Astrocyte (in vitro differentiated cells and primary cell): ENCODE results near the gene BRMS1L. TPM values are rescaled to one million over a fixed set of nuclear protein-coding genes. Genes with fewer than 3 reads are reported as not detected.

Source experiments
- DNase-seq: peaks from one replicate; pipeline ENCODE4 v3.0.0-alpha.2; 2010; ENCODE audit warnings: low read depth
- FAIRE-seq: peaks from 2 replicates; lab custom pipeline; 2011; peaks lifted over from hg19 to GRCh38; lab: Jason Lieb, UNC
- H2AFZ ChIP-seq: 2 replicates; pipeline ENCODE4 v1.6.0; 2012; ENCODE audit warnings: low read depth, low read length, inconsistent platforms
- H3K27ac ChIP-seq: 2 replicates; pipeline ENCODE4 v1.5.1; 2011; ENCODE audit warnings: low read depth, low read length, inconsistent platforms
- H3K27me3 ChIP-seq: 2 replicates; pipeline ENCODE4 v1.6.0; 2011; ENCODE audit warnings: low read length, inconsistent platforms; ENCODE audit not compliant: insufficient read depth
- H3K36me3 ChIP-seq: 2 replicates; pipeline ENCODE4 v1.5.1; 2011; ENCODE audit warnings: low read length, inconsistent platforms; ENCODE audit not compliant: insufficient read depth
- H3K4me1 ChIP-seq: 2 replicates; pipeline ENCODE4 v1.5.1; 2011; ENCODE audit warnings: low read length, inconsistent platforms; ENCODE audit not compliant: insufficient read depth
- H3K4me2 ChIP-seq: 2 replicates; pipeline ENCODE4 v1.6.0; 2012; ENCODE audit warnings: low read length, inconsistent platforms
- H3K4me3 ChIP-seq: 2 replicates; pipeline ENCODE4 v1.5.1; 2011; ENCODE audit warnings: low read depth, mild to moderate bottlenecking, low read length, inconsistent platforms; ENCODE audit not compliant: insufficient read depth
- H3K79me2 ChIP-seq: 2 replicates; pipeline ENCODE4 v1.6.0; 2012; ENCODE audit warnings: mild to moderate bottlenecking, low read length, inconsistent platforms; ENCODE audit not compliant: insufficient read depth
- H3K9ac ChIP-seq: 2 replicates; pipeline ENCODE4 v1.6.0; 2012; ENCODE audit warnings: mild to moderate bottlenecking, low read length, inconsistent platforms
- H3K9me3 ChIP-seq: 2 replicates; pipeline ENCODE4 v1.5.1; 2012; ENCODE audit warnings: low read depth, mild to moderate bottlenecking, low read length, inconsistent platforms; ENCODE audit not compliant: insufficient read depth
- H4K20me1 ChIP-seq: 2 replicates; pipeline ENCODE4 v1.6.0; 2012; ENCODE audit warnings: low read length, inconsistent platforms; ENCODE audit not compliant: insufficient read depth
- H3K27ac Mint-ChIP-seq: one replicate; pipeline ENCODE4 v1.8.0; 2021; ENCODE audit warnings: mild to moderate bottlenecking, mixed read lengths; ENCODE audit not compliant: unreplicated experiment
- H3K27me3 Mint-ChIP-seq: one replicate; pipeline ENCODE4 v1.8.0; 2021; ENCODE audit warnings: low read depth, mixed read lengths; ENCODE audit not compliant: unreplicated experiment
- H3K36me3 Mint-ChIP-seq: one replicate; pipeline ENCODE4 v1.8.0; 2021; ENCODE audit warnings: low read depth, mixed read lengths; ENCODE audit not compliant: unreplicated experiment
- H3K4me1 Mint-ChIP-seq: one replicate; pipeline ENCODE4 v1.8.0; 2021; ENCODE audit warnings: low read depth, mixed read lengths; ENCODE audit not compliant: unreplicated experiment
- H3K4me3 Mint-ChIP-seq: one replicate; pipeline ENCODE4 v1.8.0; 2021; ENCODE audit warnings: mild to moderate bottlenecking, moderate library complexity, mixed read lengths; ENCODE audit not compliant: unreplicated experiment
- H3K9me3 Mint-ChIP-seq: one replicate; pipeline ENCODE4 v1.8.0; 2021; ENCODE audit warnings: mild to moderate bottlenecking, mixed read lengths; ENCODE audit not compliant: unreplicated experiment
- CTCF ChIP-seq: IDR thresholded peaks from 2 replicates; pipeline ENCODE4 v1.5.1; 2011; ENCODE audit warnings: low read depth, mild to moderate bottlenecking, inconsistent platforms, low read length, moderate library complexity; ENCODE audit not compliant: insufficient read depth
- EZH2 ChIP-seq: IDR thresholded peaks from 2 replicates; pipeline ENCODE4 v1.6.1; 2012; ENCODE audit warnings: mild to moderate bottlenecking, low read length, inconsistent platforms; ENCODE audit not compliant: insufficient read depth
- total RNA-seq: library from RNA; stranded (reverse); gene quantifications from 2 replicates; pipeline ENCODE4 v1.2.1, GENCODE V29; 2021

BRMS1L gene
- total RNA-seq, 1 donor from 2014 or later: 12.0 TPM

DNA sequence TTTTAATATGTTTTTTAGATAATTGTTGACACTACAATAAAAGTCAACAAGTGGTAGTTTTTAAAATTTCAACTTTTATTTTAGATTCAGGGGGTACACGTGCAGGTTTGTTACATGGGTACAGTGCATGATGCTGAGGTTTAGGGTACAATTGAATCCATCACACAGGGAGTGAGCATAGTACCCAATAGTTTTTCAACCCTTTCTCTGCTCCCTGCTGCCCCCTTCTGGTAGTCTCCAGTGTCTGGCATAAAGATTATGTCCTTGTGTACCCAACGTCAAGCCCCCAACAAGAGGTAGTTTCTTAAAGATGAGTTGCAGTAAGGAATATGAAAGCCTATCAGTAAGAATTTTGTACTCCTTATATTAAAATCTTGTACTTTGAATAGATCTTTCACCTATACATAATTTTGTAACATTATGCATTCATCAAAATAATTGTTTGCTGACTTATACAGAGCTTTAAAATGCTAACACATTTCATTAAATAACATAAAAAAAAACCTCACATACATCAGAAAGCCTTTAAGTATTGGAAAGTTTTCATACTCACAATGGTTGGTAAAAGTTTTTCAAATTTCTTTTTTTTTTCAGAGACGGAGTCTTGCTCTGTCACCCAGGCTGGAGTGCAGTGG is 11.7 kb upstream of the BRMS1L start:
- no peaks in the 10 kb centered on the region for H3K4me1 ChIP-seq
- no peak overlapping the region for H3K4me2 ChIP-seq
- H3K27me3 Mint-ChIP-seq: no peaks in the 10 kb centered on the region
- no peaks in the 10 kb centered on the region for H3K4me1 Mint-ChIP-seq
- FAIRE-seq (no peak), DNase-seq (peak; percentile 8)
- no peaks in the 10 kb centered on the region for H3K79me2 ChIP-seq
- H3K27me3 ChIP-seq: no peaks in the 10 kb centered on the region
- H3K36me3 Mint-ChIP-seq: no peaks in the 10 kb centered on the region
- no peaks in the 10 kb centered on the region for H4K20me1 ChIP-seq
- H3K9me3 ChIP-seq: no peaks in the 10 kb centered on the region
- TF ChIP-seq EZH2: no peak
- peak; percentile 74 for TF ChIP-seq CTCF
- H3K36me3 ChIP-seq: no peaks in the 10 kb centered on the region
- no peak overlapping the region for H3K9ac ChIP-seq
- H3K27ac ChIP-seq: no peak overlapping the region
- no peak overlapping the region for H3K27ac Mint-ChIP-seq
- H3K4me3 ChIP-seq: no peak overlapping the region
- no peak overlapping the region for H3K4me3 Mint-ChIP-seq
- H2AFZ ChIP-seq: no peak overlapping the region
- no peaks in the 10 kb centered on the region for H3K9me3 Mint-ChIP-seq

DNA sequence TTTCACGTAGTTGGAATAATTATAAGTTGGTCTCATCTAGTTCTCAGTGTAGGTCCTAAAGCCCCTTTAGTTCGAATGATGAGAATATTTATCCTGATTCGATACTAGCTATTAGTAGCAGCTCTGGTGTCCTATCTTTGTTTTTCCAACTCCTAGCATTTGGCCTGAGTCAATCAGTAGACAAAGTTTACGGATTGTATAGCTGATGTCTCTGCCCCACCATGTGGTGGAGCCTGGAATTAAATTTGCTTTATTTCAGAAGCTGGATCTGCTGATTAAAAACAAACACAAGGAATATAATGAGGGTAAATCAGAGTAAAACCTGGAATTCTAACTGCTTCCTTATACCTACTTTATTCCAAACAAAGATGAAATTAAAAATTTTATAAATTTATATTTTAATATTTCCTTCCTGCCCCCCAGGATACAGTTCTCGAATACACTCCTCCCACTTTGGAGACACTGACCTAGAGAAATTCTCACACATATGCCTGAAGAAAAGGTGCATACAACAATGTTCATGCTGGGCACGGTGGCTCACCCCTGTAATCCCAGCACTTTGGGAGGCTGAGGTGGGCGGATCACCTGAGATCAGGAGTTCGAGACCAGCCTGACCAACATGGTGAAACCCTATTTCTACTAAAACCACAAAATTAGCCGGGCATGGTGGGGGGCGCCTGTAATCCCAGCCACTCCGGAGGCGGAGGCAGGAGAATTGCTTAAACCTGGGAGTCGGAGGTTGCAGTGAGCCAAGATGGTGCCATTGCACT is 7.6 kb upstream of the BRMS1L start:
- Histone ChIP-seq H3K4me2 (no peak overlapping the region), H2AFZ (no peak overlapping the region), H3K27me3 (peaks cover 4% of the 10 kb centered on the region), H3K27ac (no peak overlapping the region), H3K9ac (no peak overlapping the region), H3K4me1 (no peaks in the 10 kb centered on the region), H4K20me1 (no peaks in the 10 kb centered on the region), H3K4me3 (no peak overlapping the region), H3K9me3 (no peaks in the 10 kb centered on the region), H3K79me2 (no peaks in the 10 kb centered on the region), H3K36me3 (no peaks in the 10 kb centered on the region)
- Mint-ChIP-seq H3K27ac (no peak overlapping the region), H3K9me3 (no peaks in the 10 kb centered on the region), H3K36me3 (no peaks in the 10 kb centered on the region), H3K27me3 (no peaks in the 10 kb centered on the region), H3K4me1 (no peaks in the 10 kb centered on the region), H3K4me3 (no peak overlapping the region)
- TF ChIP-seq EZH2 (no peak), CTCF (peak; percentile 56)
- FAIRE-seq: no peak
- peak; percentile 14 for DNase-seq
